Lower leg skin (tissue), 4 donors: ENCODE data around the gene SPTB. TPM values are rescaled to one million over a fixed set of nuclear protein-coding genes. Genes with fewer than 3 reads are reported as not detected.
A peak's percentile ranks its signal among the peaks of the same experiment; 100 is the strongest.

Source experiments
- DNase-seq, 2 donors: peaks; one replicate each; pipeline ENCODE4 v3.0.0-alpha.2; 2019; ENCODE audit warnings: low spot score in 2 of 2
- H3K4me3 ChIP-seq: fragments of 200-600 bp; sonication (generic); 2 replicates; pipeline ENCODE4 v1.5.1; 2017; ENCODE audit warnings: mild to moderate bottlenecking, low read depth; ENCODE audit not compliant: poor library complexity, severe bottlenecking
- CTCF ChIP-seq, 3 donors: fragments of 450-650 bp; IDR thresholded peaks; one replicate each; pipeline ENCODE4 v1.5.1; 2016; ENCODE audit warnings: antibody characterized with exemption in 3 of 3, mild to moderate bottlenecking in 3 of 3, moderate library complexity in 2 of 3
- POLR2A ChIP-seq, 2 donors: fragments of 450-650 bp; IDR thresholded peaks; one replicate each; pipeline ENCODE4 v1.6.1; 2016 to 2017; ENCODE audit warnings: antibody characterized with exemption in 2 of 2, mild to moderate bottlenecking in 1 of 2, moderate library complexity in 1 of 2
- WGBS, 2 donors: methylation state at CpG; one replicate each; pipeline ENCODE4 v1.1.5; 2018; 5-methylcytosine and 5-hydroxymethylcytosine counted together
- intact Hi-C: fragments of 100-400 bp; cut with DNase I; formaldehyde crosslinking; loops from one replicate; pipeline ENCODE4 v1.15.0; 2023; ENCODE audit warnings: low total_unique reads
- total RNA-seq, 4 donors: library from RNA; depleted of rRNA; stranded (reverse); fragments of >200 nt; gene quantifications; one replicate each; pipeline ENCODE4 v1.1.0, GENCODE V29; 2016

SPTB gene
- total RNA-seq, 4 donors from 2014 or later: 0.34 to 1.3 (median 0.92) TPM

- intact Hi-C loops: no loop called here
- whole genome bisulfite sequencing, 2 donors: 77 to 82% methylated on average over 6 of the region's 6 CpGs
These were observed 144.7 kb downstream of the SPTB start for GRCh38 chr14:64734990-64735389.

GRCh38 chr14:64733899-64734298, 145.8 kb downstream of the SPTB start:
- intact Hi-C loops: no loop called here
- no peak overlapping the region for H3K4me3 ChIP-seq
- DNase-seq: no peak
- TF ChIP-seq CTCF (IDR thresholded peaks at IDR 0.05): no peak
- 55 to 75% methylated on average over 1 of the region's 1 CpG for WGBS, 2 donors

More at GRCh38 chr14:64734990-64735389, 144.7 kb downstream of the SPTB start:
- TF ChIP-seq CTCF (IDR thresholded peaks at IDR 0.05) (no peak), POLR2A (IDR thresholded peaks at IDR 0.05) (no peak)
- no peak overlapping the region for H3K4me3 ChIP-seq
- DNase-seq: no peak

- intact Hi-C loops: no loop called here
These were observed 146.4 kb downstream of the SPTB start for GRCh38 chr14:64733321-64733720.

GRCh38 chr14:64732536-64733120, 147.1 kb downstream of the SPTB start:
- 95 to 97% methylated on average over 14 of the region's 14 CpGs for WGBS, 2 donors
- no peak for DNase-seq
- TF ChIP-seq POLR2A (IDR thresholded peaks at IDR 0.05): no peak
- TF ChIP-seq CTCF (IDR thresholded peaks at IDR 0.05): no peak
- H3K4me3 ChIP-seq: no peak overlapping the region
- intact Hi-C loops: no loop called here

More at GRCh38 chr14:64733321-64733720, 146.4 kb downstream of the SPTB start:
- no peak for TF ChIP-seq CTCF (IDR thresholded peaks at IDR 0.05)
- TF ChIP-seq POLR2A (IDR thresholded peaks at IDR 0.05): no peak
- WGBS, 2 donors: 87 to 94% methylated on average over 11 of the region's 11 CpGs
- no peak overlapping the region for H3K4me3 ChIP-seq
- DNase-seq: no peak

GRCh38 chr14:64732066-64732465, 147.6 kb downstream of the SPTB start:
- intact Hi-C loops: no loop called here
- 85 to 87% methylated on average over 4 of the region's 4 CpGs for WGBS, 2 donors
- no peak for DNase-seq
- no peak overlapping the region for H3K4me3 ChIP-seq
- TF ChIP-seq CTCF (IDR thresholded peaks at IDR 0.05) (no peak), POLR2A (IDR thresholded peaks at IDR 0.05) (no peak)

GRCh38 chr14:64731141-64731581, 148.5 kb downstream of the SPTB start:
- WGBS, 2 donors: 93 to 97% methylated on average over 14 to 15 of the region's 15 CpGs
- TF ChIP-seq CTCF (IDR thresholded peaks at IDR 0.05): no peak
- TF ChIP-seq POLR2A (IDR thresholded peaks at IDR 0.05): no peak
- H3K4me3 ChIP-seq: no peak overlapping the region
- intact Hi-C loops: no loop called here
- peak in 1 of 2 donors; percentile 80 for DNase-seq
